Kidney capillary endothelial cell (primary cell): ENCODE data around the gene DAPK1.
"Not testable (repeated sequence)": the region's sequence is repeated elsewhere in the genome, so short reads cannot be mapped to it uniquely, and the experiment has no call there.

Source experiments
- DNase-seq: peaks from one replicate; pipeline ENCODE4 v3.0.0-alpha.2; 2018; ENCODE audit warnings: low spot score

The DAPK1 gene

DNA sequence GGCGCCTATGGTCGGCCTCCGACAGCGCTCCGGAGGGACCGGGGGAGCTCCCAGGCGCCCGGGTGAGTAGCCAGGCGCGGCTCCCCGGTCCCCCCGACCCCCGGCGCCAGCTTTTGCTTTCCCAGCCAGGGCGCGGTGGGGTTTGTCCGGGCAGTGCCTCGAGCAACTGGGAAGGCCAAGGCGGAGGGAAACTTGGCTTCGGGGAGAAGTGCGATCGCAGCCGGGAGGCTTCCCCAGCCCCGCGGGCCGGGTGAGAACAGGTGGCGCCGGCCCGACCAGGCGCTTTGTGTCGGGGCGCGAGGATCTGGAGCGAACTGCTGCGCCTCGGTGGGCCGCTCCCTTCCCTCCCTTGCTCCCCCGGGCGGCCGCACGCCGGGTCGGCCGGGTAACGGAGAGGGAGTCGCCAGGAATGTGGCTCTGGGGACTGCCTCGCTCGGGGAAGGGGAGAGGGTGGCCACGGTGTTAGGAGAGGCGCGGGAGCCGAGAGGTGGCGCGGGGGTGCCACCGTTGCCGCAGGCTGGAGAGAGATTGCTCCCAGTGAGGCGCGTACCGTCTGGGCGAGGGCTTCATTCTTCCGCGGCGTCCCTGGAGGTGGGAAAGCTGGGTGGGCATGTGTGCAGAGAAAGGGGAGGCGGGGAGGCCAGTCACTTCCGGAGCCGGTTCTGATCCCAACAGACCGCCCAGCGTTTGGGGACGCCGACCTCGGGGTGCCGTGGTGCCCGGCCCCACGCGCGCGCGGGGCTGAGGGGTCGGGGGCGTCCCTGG, 561 bp downstream of the DAPK1 start:
- DNase-seq = peak; percentile 26

DNA sequence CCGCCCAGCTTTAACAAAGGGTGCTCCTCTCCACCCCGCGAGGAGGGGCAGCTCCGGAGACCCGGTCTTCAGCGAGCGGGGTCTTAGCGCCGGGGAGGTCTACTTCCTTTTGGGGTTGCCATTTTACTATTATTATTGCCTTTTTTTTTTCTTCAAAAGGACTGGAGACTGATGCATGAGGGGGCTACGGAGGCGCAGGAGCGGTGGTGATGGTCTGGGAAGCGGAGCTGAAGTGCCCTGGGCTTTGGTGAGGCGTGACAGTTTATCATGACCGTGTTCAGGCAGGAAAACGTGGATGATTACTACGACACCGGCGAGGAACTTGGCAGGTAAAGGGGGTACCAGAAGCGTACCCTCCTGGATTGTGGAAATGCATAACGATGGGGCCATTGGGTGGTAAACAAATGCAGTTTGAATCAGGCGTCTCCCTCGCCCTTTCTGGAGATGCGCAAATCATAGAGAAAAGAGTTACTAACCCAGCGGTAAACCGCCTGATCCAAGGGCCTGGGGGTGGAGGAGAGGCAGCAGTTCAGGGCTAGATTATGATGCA, 1.2 kb downstream of the DAPK1 start:
- peak; percentile 19 for DNase-seq

GRCh38 chr9:87499424-87500017, 1.9 kb downstream of the DAPK1 start:
- DNase-seq = no peak

DNA sequence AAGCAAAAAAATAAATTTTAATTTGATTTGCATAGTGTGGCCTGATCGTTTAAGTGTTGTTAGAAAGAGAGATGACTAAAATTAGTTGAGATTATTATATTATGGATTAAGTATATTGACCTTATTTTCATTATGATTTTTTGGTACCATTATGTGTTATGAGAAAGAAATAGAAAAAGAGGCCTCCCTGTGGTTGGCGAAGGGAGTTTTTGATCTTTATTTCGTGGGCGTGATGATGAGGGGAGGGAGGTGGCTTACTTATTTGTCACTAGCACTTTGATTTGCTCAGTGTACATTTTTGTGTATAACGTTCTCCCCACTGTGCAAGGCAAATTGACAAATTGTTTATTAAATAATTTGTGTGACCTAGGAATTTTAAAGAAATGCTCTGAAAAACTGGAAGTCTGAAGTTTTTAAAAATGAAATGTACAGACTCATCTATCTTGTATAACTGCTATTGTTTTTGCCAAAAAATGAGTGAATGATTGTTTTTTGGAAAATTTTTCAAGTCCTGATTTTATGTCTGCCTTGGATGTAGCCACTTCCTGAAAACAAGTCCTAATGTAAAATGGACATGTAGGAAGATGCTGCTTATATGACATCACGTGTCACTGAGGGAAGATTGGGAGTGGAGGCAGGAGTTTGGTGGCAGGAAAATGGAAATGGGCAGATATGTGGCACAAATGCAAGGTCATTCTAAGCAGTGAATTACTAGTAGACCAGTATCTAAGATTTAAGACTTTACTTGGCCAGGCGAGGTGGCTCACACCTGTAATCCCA, 3.0 kb downstream of the DAPK1 start:
- peak; percentile 32 for DNase-seq

GRCh38 chr9:87501271-87501656, 3.6 kb downstream of the DAPK1 start:
- DNase-seq = not testable (repeated sequence)

- DNase-seq = no peak
Measured at GRCh38 chr9:87501806-87502205, 4.1 kb downstream of the DAPK1 start.

DNA sequence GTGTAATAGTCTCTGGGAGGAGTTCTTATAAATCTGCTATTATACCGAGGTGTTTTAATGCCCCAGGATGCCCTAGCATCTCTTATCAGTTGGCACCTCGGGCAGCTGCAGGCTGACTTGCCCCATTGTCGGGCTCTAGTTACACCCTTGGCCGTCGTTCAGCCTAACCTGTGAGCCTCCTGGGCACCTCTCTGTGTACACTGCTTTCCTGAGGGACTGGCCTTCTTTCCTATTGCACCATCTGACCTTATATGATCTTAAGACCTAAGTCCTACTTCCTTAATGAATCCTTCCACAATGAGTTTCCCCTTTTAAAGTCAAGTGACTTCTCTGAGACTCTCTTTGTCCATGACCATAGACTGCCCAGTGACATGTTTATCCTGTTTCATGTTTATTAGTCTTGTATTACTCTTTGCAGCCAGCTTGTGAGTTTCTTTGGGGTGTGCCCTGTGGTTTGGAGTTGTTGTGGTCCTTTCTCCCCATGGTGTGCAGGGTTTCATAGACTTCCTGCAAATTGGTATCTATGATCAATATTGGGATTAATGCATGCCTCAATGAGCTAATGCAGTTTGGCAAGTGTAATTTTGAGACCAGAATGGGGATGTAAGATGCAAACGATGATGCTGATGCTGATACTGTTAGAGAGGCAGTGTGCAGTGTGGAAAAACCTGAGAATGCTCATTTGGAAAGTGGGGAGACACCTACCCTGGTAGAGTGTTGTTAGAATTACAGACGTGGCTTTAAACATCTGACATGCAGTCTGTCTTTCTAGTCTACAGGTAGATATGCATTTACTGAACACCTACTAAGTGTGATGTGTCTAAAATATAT, 4.9 kb downstream of the DAPK1 start:
- DNase-seq = no peak

GRCh38 chr9:87503430-87503829, 5.8 kb downstream of the DAPK1 start:
- no peak for DNase-seq

DNA sequence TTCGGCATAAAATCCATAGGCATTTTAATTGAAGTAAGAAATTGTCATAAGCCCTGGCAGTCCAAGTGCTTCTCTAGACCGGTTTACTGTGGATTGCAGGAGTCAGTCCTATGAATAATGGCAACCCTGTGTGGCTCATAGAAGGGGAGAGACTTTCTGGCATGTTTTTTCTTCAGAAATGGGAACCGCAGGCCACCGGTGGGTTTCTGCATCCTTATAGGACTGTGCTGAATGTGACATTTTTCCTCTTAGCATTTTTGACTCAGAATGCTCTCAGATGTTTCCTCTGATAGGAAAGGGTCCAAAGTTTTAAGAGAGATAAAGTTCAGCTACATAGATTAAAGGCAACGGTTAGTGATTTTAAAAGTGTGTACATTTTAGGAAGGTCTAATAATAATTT, 6.3 kb downstream of the DAPK1 start:
- no peak for DNase-seq

DNA sequence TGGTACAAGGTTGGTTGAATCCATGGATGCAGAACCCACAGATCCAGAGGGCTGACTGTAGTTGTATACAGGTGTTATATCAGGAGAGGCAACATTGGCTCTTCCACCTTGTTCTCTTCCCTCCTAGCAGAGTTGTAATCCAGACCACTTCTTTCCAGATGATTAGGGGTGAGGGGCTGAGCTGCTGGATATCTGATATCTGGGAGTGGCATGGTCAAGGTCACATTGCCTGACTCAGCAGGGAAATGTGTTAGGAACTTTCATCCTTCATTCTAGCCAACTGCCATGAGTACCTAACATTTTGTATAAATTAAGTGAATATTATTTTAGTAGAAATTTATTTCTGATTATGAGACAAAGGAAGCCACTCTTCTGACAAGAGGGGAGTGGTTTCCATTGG, 7.3 kb downstream of the DAPK1 start:
- DNase-seq = no peak

DNA sequence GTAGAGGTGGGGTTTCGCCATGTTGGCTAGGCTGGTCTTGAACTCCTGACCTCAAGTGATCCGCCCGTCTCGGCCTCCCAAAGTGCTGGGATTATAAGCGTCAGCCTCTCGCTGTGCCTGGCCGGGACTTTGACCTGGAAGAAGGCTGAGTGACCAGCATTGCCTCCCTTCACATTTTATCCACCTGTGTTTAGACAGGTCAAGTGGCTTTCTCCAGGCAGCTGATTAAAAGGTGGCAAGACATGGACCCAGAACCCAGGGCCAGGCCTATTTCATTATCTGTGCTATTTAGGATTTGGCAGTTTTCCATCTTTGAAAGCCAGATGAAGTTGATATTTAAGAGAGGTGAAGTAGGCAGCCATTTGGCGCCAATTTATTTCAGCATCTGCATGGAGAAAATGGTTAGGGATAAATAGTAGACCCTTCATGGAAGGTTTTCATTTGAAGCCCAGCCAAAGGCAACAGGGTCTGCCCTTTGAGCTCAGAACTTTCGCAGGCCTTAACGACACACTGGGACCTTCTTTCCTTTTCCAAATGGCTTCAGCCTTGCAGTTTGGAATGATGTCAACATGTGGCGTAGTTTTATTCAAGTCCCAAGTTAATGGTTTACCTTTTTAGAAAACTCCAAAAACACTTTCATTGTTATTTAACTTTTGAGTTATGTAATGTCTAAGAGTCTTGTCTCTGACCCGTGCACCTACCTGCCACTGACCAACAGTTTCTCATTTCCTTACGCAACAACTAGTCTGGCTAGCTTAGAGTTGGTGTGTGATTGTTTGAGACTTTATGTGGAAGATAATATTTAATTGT, 8.4 kb downstream of the DAPK1 start:
- DNase-seq = no peak

GRCh38 chr9:87507576-87507975, 9.9 kb downstream of the DAPK1 start:
- DNase-seq = no peak

- DNase-seq = no peak
Measured at GRCh38 chr9:87510252-87510683, 12.6 kb downstream of the DAPK1 start.

DNA sequence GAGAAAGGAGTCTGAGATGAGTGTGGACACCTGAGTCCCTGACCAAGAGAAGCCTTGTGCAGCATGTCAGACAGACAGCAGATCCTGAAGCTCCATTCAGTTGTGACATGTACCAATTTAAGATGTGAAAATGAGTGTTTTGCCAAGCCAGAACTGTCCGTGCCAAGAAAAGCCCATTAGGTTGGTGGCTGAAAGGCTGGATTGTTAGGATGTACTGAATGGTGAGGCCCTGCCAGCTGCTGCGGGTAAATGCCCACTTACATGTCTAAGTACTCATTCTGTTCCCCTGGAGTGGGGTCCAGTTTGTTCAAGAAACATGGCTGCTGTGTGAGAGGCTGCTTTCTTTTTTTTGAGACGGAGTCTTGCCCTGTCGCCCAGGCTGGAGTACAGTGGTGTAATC, 14.6 kb downstream of the DAPK1 start:
- no peak for DNase-seq

DNA sequence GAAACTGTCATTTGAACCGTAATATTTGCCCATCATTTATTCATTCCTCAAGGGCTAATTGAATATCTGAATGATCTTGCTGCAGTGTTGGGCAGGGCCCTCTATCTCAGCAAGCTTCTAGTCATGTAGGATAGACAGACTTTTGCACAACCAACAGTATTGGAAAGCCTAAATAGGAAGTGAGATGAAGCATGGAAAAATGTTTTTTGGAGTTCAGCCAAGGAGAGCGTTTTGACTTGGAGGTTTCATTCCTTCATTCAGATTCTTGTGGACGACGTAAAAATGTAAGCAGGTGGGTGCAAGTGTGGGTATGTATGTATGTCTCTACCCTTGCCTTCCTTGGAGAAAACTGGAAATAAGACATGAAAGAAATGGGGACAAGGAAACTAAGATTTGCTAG, 15.5 kb downstream of the DAPK1 start:
- DNase-seq = no peak

DNA sequence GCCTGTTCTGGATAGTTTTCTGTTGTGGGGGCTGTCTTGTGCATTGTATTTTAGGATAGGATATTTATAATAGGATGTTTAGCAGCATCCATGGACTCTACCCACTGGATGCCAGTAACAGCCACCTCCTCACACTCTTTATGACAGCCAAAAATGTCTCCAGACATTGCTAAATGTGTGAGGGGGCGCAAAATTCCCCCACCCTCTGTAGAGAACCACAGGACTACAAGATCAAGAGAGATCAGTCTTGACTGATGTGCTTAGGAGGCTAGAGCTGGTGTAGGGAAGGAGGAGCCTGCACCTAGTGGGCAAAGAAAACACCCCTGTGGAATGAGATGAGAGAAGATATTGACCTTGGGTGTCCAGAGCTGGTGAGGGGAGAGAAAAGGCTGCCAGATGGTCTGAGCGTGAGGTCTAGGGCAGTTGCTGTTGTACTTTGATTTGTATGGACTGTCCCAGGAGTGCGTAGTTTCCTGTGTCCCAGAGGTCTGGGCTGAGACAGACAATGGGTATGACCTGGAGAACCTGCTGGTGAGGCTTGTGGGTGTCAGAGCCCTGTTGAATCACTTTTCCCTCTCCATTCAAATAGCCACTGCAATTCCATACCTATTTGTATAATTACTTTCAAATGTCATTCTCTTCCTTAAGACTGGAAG, 16.3 kb downstream of the DAPK1 start:
- DNase-seq = no peak

DNA sequence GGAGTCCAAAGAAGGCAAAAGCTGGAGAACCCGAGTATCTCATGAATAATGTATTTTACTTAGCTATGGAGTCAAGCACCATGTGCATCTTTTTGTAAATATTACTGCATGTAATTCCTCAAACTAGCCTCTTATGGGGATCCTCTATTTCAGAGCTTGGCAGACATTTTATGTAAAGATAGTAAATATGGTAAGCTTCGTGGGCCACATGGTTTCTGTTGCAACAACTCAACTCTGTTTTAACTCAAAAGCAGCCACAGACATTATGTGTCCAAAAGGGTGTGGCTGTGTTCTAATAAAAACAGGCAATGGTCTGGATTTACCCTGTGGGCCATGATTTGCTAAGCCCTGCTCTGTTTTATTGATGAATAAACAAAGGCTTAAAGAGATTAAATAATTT, 17.3 kb downstream of the DAPK1 start:
- DNase-seq = no peak

DNA sequence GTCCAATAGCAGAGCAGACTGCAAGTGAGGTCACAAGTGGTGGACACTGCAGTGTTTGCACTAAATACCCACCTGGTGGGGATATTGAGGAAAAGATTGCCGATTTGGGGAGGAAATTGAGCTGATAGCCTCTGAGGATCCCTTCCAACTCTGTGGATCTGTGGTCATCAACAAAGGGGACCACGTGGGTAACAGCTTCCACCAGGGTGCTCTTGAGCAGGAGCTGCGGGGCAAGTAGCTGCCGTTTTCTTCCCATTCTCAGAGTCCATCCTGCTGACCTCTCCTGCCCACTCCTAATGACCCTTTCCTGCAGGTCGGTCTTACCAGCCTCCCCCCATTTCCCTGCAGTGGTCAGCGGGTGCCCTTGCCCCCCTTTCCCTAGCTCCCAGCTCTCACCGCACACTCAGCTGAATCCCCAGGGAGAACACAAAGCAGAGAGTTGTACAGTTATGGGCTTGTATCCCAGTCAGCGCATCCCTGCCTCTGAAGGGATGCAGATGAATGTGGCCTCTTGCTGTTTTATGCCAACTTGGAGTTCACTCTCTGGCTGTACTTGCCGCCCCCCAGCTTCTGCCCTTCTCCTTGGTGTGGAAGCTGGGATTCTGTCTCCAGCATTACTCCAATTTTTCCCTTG, 18.0 kb downstream of the DAPK1 start:
- DNase-seq = peak; percentile 16

- peak; percentile 84 for DNase-seq
Measured at GRCh38 chr9:87516222-87516925, 18.7 kb downstream of the DAPK1 start.
